Measurements from ENCODE around the gene PROZ. TPM values are rescaled to one million over a fixed set of nuclear protein-coding genes. Genes with fewer than 3 reads are reported as not detected.
"Not testable (repeated sequence)": the region's sequence is repeated elsewhere in the genome, so short reads cannot be mapped to it uniquely, and the experiment has no call there.

PROZ gene
- total RNA-seq, 2 experiments from 2014 or later: not detected

GRCh38 chr13:113110048-113110851 is 48.2 kb upstream of the PROZ start:
- intact Hi-C loops (cut with micrococcal nuclease; ENCODE audit: unreplicated experiment): no loop called here
- no peaks in the 10 kb centered on the region for H3K9me3 ChIP-seq (ENCODE audit: low read length)
- H3K4me1 ChIP-seq (ENCODE audit: insufficient read depth, low read length, poor library complexity, severe bottlenecking): no peaks in the 10 kb centered on the region
- BruUV-seq (replicated peaks): no TSS peak
- H3K79me2 ChIP-seq (ENCODE audit: insufficient read depth, low read depth, low read length): no peaks in the 10 kb centered on the region
- no peaks in the 10 kb centered on the region for H3K36me3 ChIP-seq (ENCODE audit: insufficient read depth, low read length)
- H3K27ac ChIP-seq (ENCODE audit: low read depth, low read length, poor library complexity, severe bottlenecking): no peak overlapping the region
- no peaks in the 10 kb centered on the region for H3K9me2 ChIP-seq (ENCODE audit: insufficient read depth, low read length)
- DNase-seq (ENCODE audit: low spot score): no peak
- ChIA-PET CTCF (ENCODE audit: unreplicated experiment) (no interaction called here), POLR2A (no interaction called here)
- no peaks in the 10 kb centered on the region for H4K20me1 ChIP-seq (ENCODE audit: insufficient read depth, low read length)
- H2AFZ ChIP-seq (ENCODE audit: low read length): no peak overlapping the region
- no peak for TF ChIP-seq EZH2phosphoT487 (IDR thresholded peaks at IDR 0.05; ENCODE audit: borderline replicate concordance, low read depth, low read length)
- TF ChIP-seq, protein P1, sequence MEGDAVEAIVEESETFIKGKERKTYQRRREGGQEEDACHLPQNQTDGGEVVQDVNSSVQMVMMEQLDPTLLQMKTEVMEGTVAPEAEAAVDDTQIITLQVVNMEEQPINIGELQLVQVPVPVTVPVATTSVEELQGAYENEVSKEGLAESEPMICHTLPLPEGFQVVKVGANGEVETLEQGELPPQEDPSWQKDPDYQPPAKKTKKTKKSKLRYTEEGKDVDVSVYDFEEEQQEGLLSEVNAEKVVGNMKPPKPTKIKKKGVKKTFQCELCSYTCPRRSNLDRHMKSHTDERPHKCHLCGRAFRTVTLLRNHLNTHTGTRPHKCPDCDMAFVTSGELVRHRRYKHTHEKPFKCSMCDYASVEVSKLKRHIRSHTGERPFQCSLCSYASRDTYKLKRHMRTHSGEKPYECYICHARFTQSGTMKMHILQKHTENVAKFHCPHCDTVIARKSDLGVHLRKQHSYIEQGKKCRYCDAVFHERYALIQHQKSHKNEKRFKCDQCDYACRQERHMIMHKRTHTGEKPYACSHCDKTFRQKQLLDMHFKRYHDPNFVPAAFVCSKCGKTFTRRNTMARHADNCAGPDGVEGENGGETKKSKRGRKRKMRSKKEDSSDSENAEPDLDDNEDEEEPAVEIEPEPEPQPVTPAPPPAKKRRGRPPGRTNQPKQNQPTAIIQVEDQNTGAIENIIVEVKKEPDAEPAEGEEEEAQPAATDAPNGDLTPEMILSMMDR (conservative IDR thresholded peaks at IDR 0.05; ENCODE audit: low read length): no peak
- H3K4me3 ChIP-seq (ENCODE audit: low read depth, low read length, poor library complexity, severe bottlenecking): no peak overlapping the region
- H3K4me2 ChIP-seq (ENCODE audit: low read length): no peak overlapping the region

DNA sequence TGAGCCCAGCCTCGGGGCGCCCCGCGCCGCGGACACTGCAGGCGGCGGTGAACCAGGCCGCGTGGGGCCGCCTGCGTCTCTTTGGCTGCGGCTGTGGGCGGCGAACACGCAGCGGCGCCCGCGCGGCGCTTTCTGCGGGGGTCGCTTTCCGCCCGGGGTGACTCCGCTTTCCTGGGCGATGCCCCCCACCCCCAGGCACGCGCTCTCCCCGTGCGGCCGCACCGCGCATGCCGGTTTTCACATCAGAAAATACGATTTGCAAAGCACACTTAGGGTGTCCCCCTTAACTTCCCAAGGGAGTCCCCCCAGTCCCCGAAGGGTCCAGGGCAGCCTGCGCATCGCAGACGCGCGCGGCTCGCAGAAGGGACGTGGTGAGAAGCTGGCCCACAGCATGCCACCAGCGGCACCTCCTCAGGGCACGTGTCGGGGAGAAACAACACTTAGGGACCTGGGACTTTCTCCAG is 47.6 kb upstream of the PROZ start:
- CTCF ChIA-PET (ENCODE audit: unreplicated experiment): no interaction called here
- Histone ChIP-seq H4K20me1 (ENCODE audit: insufficient read depth, low read length) (no peaks in the 10 kb centered on the region), H3K9me2 (ENCODE audit: insufficient read depth, low read length) (no peaks in the 10 kb centered on the region), H3K4me3 (ENCODE audit: low read depth, low read length, poor library complexity, severe bottlenecking) (no peak overlapping the region), H3K9me3 (ENCODE audit: low read length) (no peaks in the 10 kb centered on the region), H3K4me1 (ENCODE audit: insufficient read depth, low read length, poor library complexity, severe bottlenecking) (no peaks in the 10 kb centered on the region), H3K27ac (ENCODE audit: low read depth, low read length, poor library complexity, severe bottlenecking) (no peak overlapping the region), H3K36me3 (ENCODE audit: insufficient read depth, low read length) (no peaks in the 10 kb centered on the region), H2AFZ (ENCODE audit: low read length) (no peak overlapping the region), H3K4me2 (ENCODE audit: low read length) (no peak overlapping the region), H3K79me2 (ENCODE audit: insufficient read depth, low read depth, low read length) (no peaks in the 10 kb centered on the region)
- POLR2A ChIA-PET: no interaction called here
- no peak for DNase-seq (ENCODE audit: low spot score)
- intact Hi-C loops (cut with micrococcal nuclease; ENCODE audit: unreplicated experiment): no loop called here
- no TSS peak for BruUV-seq (replicated peaks)
- TF ChIP-seq, protein P1 (conservative IDR thresholded peaks at IDR 0.05; ENCODE audit: low read length): no peak
- TF ChIP-seq EZH2phosphoT487 (IDR thresholded peaks at IDR 0.05; ENCODE audit: borderline replicate concordance, low read depth, low read length): no peak

DNA sequence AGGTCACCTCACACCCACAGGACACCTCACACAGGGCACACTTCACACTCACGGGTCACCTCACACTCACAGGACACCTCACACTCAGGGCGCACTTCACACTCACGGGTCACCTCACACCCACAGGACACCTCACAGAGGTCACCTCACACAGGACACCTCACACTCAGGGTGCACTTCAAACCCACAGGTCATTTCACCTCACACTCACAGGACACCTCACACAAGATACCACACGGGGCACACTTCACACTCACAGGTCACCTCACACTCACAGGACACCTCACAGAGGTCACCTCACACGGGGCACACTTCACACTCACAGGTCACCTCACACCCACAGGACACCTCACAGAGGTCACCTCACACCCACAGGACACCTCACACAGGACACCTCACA is 46.6 kb upstream of the PROZ start:
- H3K4me1 ChIP-seq (ENCODE audit: insufficient read depth, low read length, poor library complexity, severe bottlenecking); DNase-seq (ENCODE audit: low spot score); H3K9me3 ChIP-seq (ENCODE audit: low read length); H3K36me3 ChIP-seq (ENCODE audit: insufficient read depth, low read length); H2AFZ ChIP-seq (ENCODE audit: low read length); H3K79me2 ChIP-seq (ENCODE audit: insufficient read depth, low read depth, low read length); H4K20me1 ChIP-seq (ENCODE audit: insufficient read depth, low read length); H3K9me2 ChIP-seq (ENCODE audit: insufficient read depth, low read length); H3K4me2 ChIP-seq (ENCODE audit: low read length); BruUV-seq (replicated peaks); POLR2A ChIA-PET; H3K4me3 ChIP-seq (ENCODE audit: low read depth, low read length, poor library complexity, severe bottlenecking); CTCF ChIA-PET (ENCODE audit: unreplicated experiment); H3K27ac ChIP-seq (ENCODE audit: low read depth, low read length, poor library complexity, severe bottlenecking); intact Hi-C loops (cut with micrococcal nuclease; ENCODE audit: unreplicated experiment): not testable (repeated sequence)

GRCh38 chr13:113112475-113112874 is 46.0 kb upstream of the PROZ start:
- not testable (repeated sequence) for H3K79me2 ChIP-seq (ENCODE audit: insufficient read depth, low read depth, low read length)

More at GRCh38 chr13:113112475-113112874, 46.0 kb upstream of the PROZ start:
- POLR2A ChIA-PET; DNase-seq (ENCODE audit: low spot score); H3K27ac ChIP-seq (ENCODE audit: low read depth, low read length, poor library complexity, severe bottlenecking); H3K9me3 ChIP-seq (ENCODE audit: low read length); H3K4me1 ChIP-seq (ENCODE audit: insufficient read depth, low read length, poor library complexity, severe bottlenecking); H3K4me3 ChIP-seq (ENCODE audit: low read depth, low read length, poor library complexity, severe bottlenecking); BruUV-seq (replicated peaks); intact Hi-C loops (cut with micrococcal nuclease; ENCODE audit: unreplicated experiment); H2AFZ ChIP-seq (ENCODE audit: low read length); H4K20me1 ChIP-seq (ENCODE audit: insufficient read depth, low read length); H3K36me3 ChIP-seq (ENCODE audit: insufficient read depth, low read length); CTCF ChIA-PET (ENCODE audit: unreplicated experiment); H3K9me2 ChIP-seq (ENCODE audit: insufficient read depth, low read length); H3K4me2 ChIP-seq (ENCODE audit: low read length): not testable (repeated sequence)
